IMR-90 (cell line): ENCODE data around the gene PIWIL4.

Experiments used
- CTCF ChIP-seq: conservative IDR thresholded peaks from 2 replicates; pipeline ENCODE4 v1.5.1; 2012; ENCODE audit warnings: mild to moderate bottlenecking, low read depth, low read length, improper control_type of control experiment
- MAZ ChIP-seq: IDR thresholded peaks from 2 replicates; pipeline ENCODE4 v1.6.1; 2012; ENCODE audit warnings: low read depth, mild to moderate bottlenecking, low read length, improper control_type of control experiment, moderate library complexity, borderline replicate concordance
- POLR2A ChIP-seq: IDR thresholded peaks from 2 replicates; pipeline ENCODE4 v1.6.1; 2012; ENCODE audit warnings: mild to moderate bottlenecking, low read depth, low read length
- USF2 ChIP-seq: fragments of 150-350 bp; IDR thresholded peaks from 2 replicates; pipeline ENCODE4 v1.6.1; 2017; ENCODE audit warnings: mild to moderate bottlenecking, antibody characterized with exemption, low read length, low read depth

GRCh38 chr11:94518300-94518699 is 48.9 kb upstream of the PIWIL4 start:
- TF ChIP-seq MAZ, result no peak
- no peak for TF ChIP-seq CTCF
- TF ChIP-seq USF2, result no peak
- no peak for TF ChIP-seq POLR2A
